NCI-H2196 (cell line): ENCODE results near the gene TRIM2.

Experiments
- DNase-seq: peaks from one replicate; lab custom pipeline; 2025; ENCODE audit not compliant: unreplicated experiment; lab: John Stamatoyannopoulos, UW

The TRIM2 gene

GRCh38 chr4:153271820-153272219 is 67.6 kb downstream of the TRIM2 start:
- no peak for DNase-seq

- DNase-seq = no peak
Observed at GRCh38 chr4:153273751-153274150, 69.5 kb downstream of the TRIM2 start.

- no peak for DNase-seq
Observed at GRCh38 chr4:153274967-153275366, 70.7 kb downstream of the TRIM2 start.

- no peak for DNase-seq
Observed at GRCh38 chr4:153275380-153276276, 71.4 kb downstream of the TRIM2 start.

- no peak for DNase-seq
Observed at GRCh38 chr4:153276971-153277370, 72.7 kb downstream of the TRIM2 start.

GRCh38 chr4:153281476-153281875 is 77.2 kb downstream of the TRIM2 start:
- DNase-seq = no peak

- no peak for DNase-seq
Observed at GRCh38 chr4:153282023-153282422, 77.8 kb downstream of the TRIM2 start.

- DNase-seq = no peak
Observed at GRCh38 chr4:153283260-153283659, 79.0 kb downstream of the TRIM2 start.

GRCh38 chr4:153290134-153290533 is 85.9 kb downstream of the TRIM2 start:
- no peak for DNase-seq

GRCh38 chr4:153291562-153291961 is 87.3 kb downstream of the TRIM2 start:
- no peak for DNase-seq

GRCh38 chr4:153292897-153293741 is 88.9 kb downstream of the TRIM2 start:
- DNase-seq = no peak

- no peak for DNase-seq
Observed at GRCh38 chr4:153293742-153294057, 89.5 kb downstream of the TRIM2 start.

- no peak for DNase-seq
Observed at GRCh38 chr4:153294631-153295030, 90.4 kb downstream of the TRIM2 start.

GRCh38 chr4:153295131-153295755 is 91.0 kb downstream of the TRIM2 start:
- no peak for DNase-seq

- no peak for DNase-seq
Observed at GRCh38 chr4:153296040-153296823, 92.0 kb downstream of the TRIM2 start.

GRCh38 chr4:153297116-153297515 is 92.9 kb downstream of the TRIM2 start:
- no peak for DNase-seq

- no peak for DNase-seq
Observed at GRCh38 chr4:153310793-153311192, 106.5 kb downstream of the TRIM2 start.

- DNase-seq = no peak
Observed at GRCh38 chr4:153314915-153315314, 110.7 kb downstream of the TRIM2 start.

GRCh38 chr4:153318696-153319320 is 114.6 kb downstream of the TRIM2 start:
- DNase-seq = peak; percentile 41

- DNase-seq = no peak
Observed at GRCh38 chr4:153322791-153323190, 118.5 kb downstream of the TRIM2 start.
